T-helper 1 cell treated with Interleukin-12 subunit alpha and Interleukin-12 subunit beta and Interleukin-4 antibody, amounts not matched to agents 30 μg/mL and 1 μg/mL, for 36 hours (primary cell): ENCODE results near the gene GLDC.
A peak's percentile ranks its signal among the peaks of the same experiment; 100 is the strongest.

ENCODE experiments used
- H3K27ac Mint-ChIP-seq: one replicate; pipeline ENCODE4 v1.8.0; 2021; ENCODE audit warnings: mild to moderate bottlenecking, mixed read lengths
- H3K27me3 Mint-ChIP-seq: one replicate; pipeline ENCODE4 v1.8.0; 2021; ENCODE audit warnings: low read depth, mixed read lengths
- H3K36me3 Mint-ChIP-seq: one replicate; pipeline ENCODE4 v1.8.0; 2021; ENCODE audit warnings: low read depth, mixed read lengths
- H3K4me1 Mint-ChIP-seq: one replicate; pipeline ENCODE4 v1.8.0; 2021; ENCODE audit warnings: low read depth, mixed read lengths
- H3K4me3 Mint-ChIP-seq: one replicate; pipeline ENCODE4 v1.8.0; 2021; ENCODE audit warnings: mild to moderate bottlenecking, moderate library complexity, mixed read lengths
- H3K9me3 Mint-ChIP-seq: one replicate; pipeline ENCODE4 v1.8.0; 2021; ENCODE audit warnings: mixed read lengths

The GLDC gene

GRCh38 chr9:6590334-6590733 is 55.2 kb downstream of the GLDC start:
- H3K4me3 Mint-ChIP-seq, result no peak overlapping the region
- H3K4me1 Mint-ChIP-seq, result no peaks in the 10 kb centered on the region
- no peaks in the 10 kb centered on the region for H3K9me3 Mint-ChIP-seq
- H3K27me3 Mint-ChIP-seq, result no peaks in the 10 kb centered on the region
- H3K27ac Mint-ChIP-seq, result no peak overlapping the region
- H3K36me3 Mint-ChIP-seq, result no peaks in the 10 kb centered on the region

GRCh38 chr9:6584881-6585597 is 60.5 kb downstream of the GLDC start:
- no peak overlapping the region for H3K4me3 Mint-ChIP-seq
- no peak overlapping the region for H3K27ac Mint-ChIP-seq
- no peaks in the 10 kb centered on the region for H3K27me3 Mint-ChIP-seq
- H3K9me3 Mint-ChIP-seq, result no peaks in the 10 kb centered on the region
- H3K36me3 Mint-ChIP-seq, result no peaks in the 10 kb centered on the region
- no peaks in the 10 kb centered on the region for H3K4me1 Mint-ChIP-seq

- Mint-ChIP-seq H3K4me1 (no peaks in the 10 kb centered on the region), H3K9me3 (no peaks in the 10 kb centered on the region), H3K36me3 (no peaks in the 10 kb centered on the region), H3K27me3 (peaks cover 6% of the 10 kb centered on the region), H3K4me3 (no peak overlapping the region), H3K27ac (no peak overlapping the region)
Measured at GRCh38 chr9:6581253-6581652, 64.3 kb downstream of the GLDC start.

GRCh38 chr9:6579613-6580012 is 65.9 kb downstream of the GLDC start:
- no peaks in the 10 kb centered on the region for H3K9me3 Mint-ChIP-seq
- no peaks in the 10 kb centered on the region for H3K4me1 Mint-ChIP-seq
- no peak overlapping the region for H3K4me3 Mint-ChIP-seq
- H3K27ac Mint-ChIP-seq, result no peak overlapping the region
- peaks cover 6% of the 10 kb centered on the region for H3K27me3 Mint-ChIP-seq
- H3K36me3 Mint-ChIP-seq, result no peaks in the 10 kb centered on the region

GRCh38 chr9:6576987-6577386 is 68.5 kb downstream of the GLDC start:
- Mint-ChIP-seq H3K9me3 (no peaks in the 10 kb centered on the region), H3K36me3 (no peaks in the 10 kb centered on the region), H3K27me3 (peaks cover 9% of the 10 kb centered on the region)

GRCh38 chr9:6575324-6576034 is 70.0 kb downstream of the GLDC start:
- Mint-ChIP-seq H3K27ac (no peak overlapping the region), H3K27me3 (peaks cover 9% of the 10 kb centered on the region), H3K36me3 (no peaks in the 10 kb centered on the region), H3K9me3 (no peaks in the 10 kb centered on the region), H3K4me1 (no peaks in the 10 kb centered on the region), H3K4me3 (no peak overlapping the region)

More at GRCh38 chr9:6576987-6577386, 68.5 kb downstream of the GLDC start:
- no peak overlapping the region for H3K27ac Mint-ChIP-seq
- no peak overlapping the region for H3K4me3 Mint-ChIP-seq
- H3K4me1 Mint-ChIP-seq, result no peaks in the 10 kb centered on the region

GRCh38 chr9:6567140-6567591 is 78.4 kb downstream of the GLDC start:
- peak overlapping the region; percentile 84 for H3K27ac Mint-ChIP-seq
- peak overlapping the region; percentile 54 for H3K4me3 Mint-ChIP-seq
- no peaks in the 10 kb centered on the region for H3K36me3 Mint-ChIP-seq
- peaks cover 17% of the 10 kb centered on the region for H3K4me1 Mint-ChIP-seq
- H3K27me3 Mint-ChIP-seq, result no peaks in the 10 kb centered on the region
- H3K9me3 Mint-ChIP-seq, result no peaks in the 10 kb centered on the region

- Mint-ChIP-seq H3K4me3 (peak overlapping the region; percentile 54), H3K27me3 (no peaks in the 10 kb centered on the region), H3K9me3 (no peaks in the 10 kb centered on the region), H3K27ac (peak overlapping the region; percentile 84), H3K36me3 (no peaks in the 10 kb centered on the region), H3K4me1 (peaks cover 17% of the 10 kb centered on the region)
Measured at GRCh38 chr9:6566409-6567139, 79.0 kb downstream of the GLDC start.

- no peak overlapping the region for H3K27ac Mint-ChIP-seq
- H3K9me3 Mint-ChIP-seq, result no peaks in the 10 kb centered on the region
- H3K4me1 Mint-ChIP-seq, result peaks cover 17% of the 10 kb centered on the region
- H3K4me3 Mint-ChIP-seq, result no peak overlapping the region
- no peaks in the 10 kb centered on the region for H3K36me3 Mint-ChIP-seq
- no peaks in the 10 kb centered on the region for H3K27me3 Mint-ChIP-seq
Measured at GRCh38 chr9:6565312-6565711, 80.2 kb downstream of the GLDC start.

GRCh38 chr9:6564868-6565267 is 80.7 kb downstream of the GLDC start:
- no peaks in the 10 kb centered on the region for H3K27me3 Mint-ChIP-seq
- no peak overlapping the region for H3K4me3 Mint-ChIP-seq
- no peak overlapping the region for H3K27ac Mint-ChIP-seq
- peaks cover 17% of the 10 kb centered on the region for H3K4me1 Mint-ChIP-seq
- H3K36me3 Mint-ChIP-seq, result no peaks in the 10 kb centered on the region
- H3K9me3 Mint-ChIP-seq, result no peaks in the 10 kb centered on the region

- H3K36me3 Mint-ChIP-seq, result no peaks in the 10 kb centered on the region
- no peak overlapping the region for H3K4me3 Mint-ChIP-seq
- H3K9me3 Mint-ChIP-seq, result no peaks in the 10 kb centered on the region
Measured at GRCh38 chr9:6564360-6564759, 81.2 kb downstream of the GLDC start.

GRCh38 chr9:6562871-6563430 is 82.6 kb downstream of the GLDC start:
- Mint-ChIP-seq H3K36me3 (no peaks in the 10 kb centered on the region), H3K9me3 (no peaks in the 10 kb centered on the region), H3K27ac (no peak overlapping the region), H3K4me3 (no peak overlapping the region), H3K4me1 (peaks cover 14% of the 10 kb centered on the region), H3K27me3 (no peaks in the 10 kb centered on the region)

More at GRCh38 chr9:6564360-6564759, 81.2 kb downstream of the GLDC start:
- peaks cover 17% of the 10 kb centered on the region for H3K4me1 Mint-ChIP-seq
- no peak overlapping the region for H3K27ac Mint-ChIP-seq
- no peaks in the 10 kb centered on the region for H3K27me3 Mint-ChIP-seq

GRCh38 chr9:6562201-6562600 is 83.3 kb downstream of the GLDC start:
- H3K27me3 Mint-ChIP-seq, result no peaks in the 10 kb centered on the region
- peaks cover 9% of the 10 kb centered on the region for H3K4me1 Mint-ChIP-seq
- no peaks in the 10 kb centered on the region for H3K9me3 Mint-ChIP-seq
- no peaks in the 10 kb centered on the region for H3K36me3 Mint-ChIP-seq
- H3K4me3 Mint-ChIP-seq, result no peak overlapping the region
- H3K27ac Mint-ChIP-seq, result no peak overlapping the region

- no peak overlapping the region for H3K27ac Mint-ChIP-seq
- no peak overlapping the region for H3K4me3 Mint-ChIP-seq
- no peaks in the 10 kb centered on the region for H3K4me1 Mint-ChIP-seq
- no peaks in the 10 kb centered on the region for H3K9me3 Mint-ChIP-seq
- no peaks in the 10 kb centered on the region for H3K27me3 Mint-ChIP-seq
- H3K36me3 Mint-ChIP-seq, result no peaks in the 10 kb centered on the region
Measured at GRCh38 chr9:6557883-6558616, 87.5 kb downstream of the GLDC start.
